ENCODE measurements around the gene C4BPB.

- TF ChIP-seq CTCF (IDR thresholded peaks at IDR 0.05) = no peak
- no peak for TF ChIP-seq POLR2A (IDR thresholded peaks at IDR 0.05)
These were observed 16.4 kb upstream of the C4BPB start for GRCh38 chr1:207072233-207072632.
